ENCODE measurements around the gene ZNF84.

Gene ZNF84

GRCh38 chr12:133037207-133038005, at the start of gene ZNF84:
TSS of gene ZNF84 (plus strand) at chr12:133037509. CDS start at chr12:133041468, 3,959 bp downstream.
- FAIRE-seq (peak; percentile 93), DNase-seq (ENCODE audit: low spot score) (peak; percentile 94)

DNA sequence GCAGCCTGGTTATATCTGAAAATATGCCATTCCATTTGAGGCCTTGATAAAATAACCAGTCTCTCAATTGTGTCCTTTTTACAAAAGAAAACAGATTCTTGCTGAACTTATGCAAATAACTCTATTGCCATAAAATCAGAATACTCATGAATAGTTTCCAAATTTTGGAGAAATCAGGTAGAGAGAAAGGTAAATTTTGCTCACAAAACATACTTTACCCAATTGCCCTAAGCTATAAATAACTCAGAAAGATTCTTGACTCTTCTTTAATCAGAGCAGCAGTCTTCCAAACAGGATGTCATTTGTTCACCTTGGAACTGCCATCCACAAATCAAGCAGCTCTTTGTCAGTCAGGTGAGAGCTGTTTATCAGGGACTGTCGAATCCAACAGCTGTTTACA, 38.6 kb upstream of the ZNF84 start:
- no peak for FAIRE-seq

GRCh38 chr12:133010657-133011297, 26.5 kb upstream of the ZNF84 start:
- no peak for DNase-seq (ENCODE audit: low spot score)
- FAIRE-seq: no peak

More for the DNA sequence above, 38.6 kb upstream of the ZNF84 start:
- DNase-seq (ENCODE audit: low spot score): no peak

DNA sequence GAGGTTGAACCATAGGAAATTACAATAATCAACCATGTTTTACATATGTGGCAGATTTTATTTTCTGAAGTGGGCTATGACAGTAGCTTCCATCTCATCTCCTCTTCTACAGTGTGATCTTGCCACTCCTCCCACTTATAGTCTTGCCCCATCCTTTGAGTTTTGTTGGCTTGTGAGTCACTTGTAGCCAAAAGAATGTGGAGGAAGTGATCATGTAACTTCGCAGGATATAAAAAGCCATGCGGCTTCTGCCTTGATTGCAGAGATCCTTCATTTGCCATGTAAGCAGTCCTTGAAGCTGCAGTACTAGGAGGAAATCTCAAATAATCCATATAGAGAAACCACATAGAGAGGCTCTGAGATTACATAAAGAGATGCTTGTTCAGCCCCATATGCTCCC, 13.7 kb upstream of the ZNF84 start:
- DNase-seq (ENCODE audit: low spot score) (no peak), FAIRE-seq (no peak)

DNA sequence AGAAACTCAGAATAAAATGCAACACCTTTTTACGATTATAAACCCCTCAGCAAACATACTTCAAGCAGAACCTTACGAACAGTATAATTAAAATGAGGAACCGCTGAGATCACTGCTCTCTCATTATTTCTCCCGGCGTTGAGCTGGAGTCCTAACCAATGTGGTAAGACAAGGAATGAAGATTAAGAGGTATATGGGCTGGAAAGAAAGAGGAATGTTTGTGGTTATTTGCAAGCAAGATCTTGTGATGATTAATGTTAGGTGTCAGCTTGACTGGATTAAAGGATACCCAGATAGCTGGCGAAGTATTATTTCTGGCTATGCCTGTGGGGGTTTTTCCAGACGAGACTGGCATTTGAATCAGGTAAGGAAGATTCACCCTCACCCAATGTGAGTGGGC, 10.3 kb upstream of the ZNF84 start:
- DNase-seq (ENCODE audit: low spot score) (no peak), FAIRE-seq (no peak)

DNA sequence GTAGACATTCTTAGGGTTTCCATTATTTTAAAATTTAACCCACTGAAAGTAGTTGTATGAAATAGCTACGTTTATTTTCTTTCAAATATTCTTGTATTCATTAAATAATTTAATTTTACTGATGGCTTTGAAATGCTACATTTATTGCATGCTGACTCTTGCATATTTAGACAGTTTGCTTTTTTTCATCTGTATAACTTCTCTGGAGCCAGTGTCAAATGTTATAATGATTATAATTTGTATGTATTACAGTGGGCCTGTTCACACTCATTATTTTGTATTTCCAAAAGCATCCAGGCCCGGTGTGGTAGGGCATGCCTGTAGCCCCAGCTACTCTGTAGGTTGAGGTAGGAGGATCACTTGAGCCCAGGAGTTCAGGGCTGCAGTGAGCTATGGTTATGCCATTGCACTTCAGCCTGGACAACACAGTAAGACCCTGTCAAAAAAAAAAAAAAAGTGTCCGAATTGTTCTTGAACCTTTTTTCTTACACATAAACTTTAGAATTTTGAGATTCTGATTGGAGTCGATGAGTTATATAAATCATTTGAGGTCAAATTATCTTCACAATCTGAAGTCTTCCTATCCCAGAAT, 905 bp downstream of the ZNF84 start:
- no peak for FAIRE-seq
- DNase-seq (ENCODE audit: low spot score): no peak

GRCh38 chr12:133046698-133047097, 9.4 kb downstream of the ZNF84 start:
- FAIRE-seq (no peak), DNase-seq (ENCODE audit: low spot score) (no peak)

GRCh38 chr12:133057446-133057845, 20.1 kb downstream of the ZNF84 start:
- DNase-seq (ENCODE audit: low spot score) (no peak), FAIRE-seq (no peak)

DNA sequence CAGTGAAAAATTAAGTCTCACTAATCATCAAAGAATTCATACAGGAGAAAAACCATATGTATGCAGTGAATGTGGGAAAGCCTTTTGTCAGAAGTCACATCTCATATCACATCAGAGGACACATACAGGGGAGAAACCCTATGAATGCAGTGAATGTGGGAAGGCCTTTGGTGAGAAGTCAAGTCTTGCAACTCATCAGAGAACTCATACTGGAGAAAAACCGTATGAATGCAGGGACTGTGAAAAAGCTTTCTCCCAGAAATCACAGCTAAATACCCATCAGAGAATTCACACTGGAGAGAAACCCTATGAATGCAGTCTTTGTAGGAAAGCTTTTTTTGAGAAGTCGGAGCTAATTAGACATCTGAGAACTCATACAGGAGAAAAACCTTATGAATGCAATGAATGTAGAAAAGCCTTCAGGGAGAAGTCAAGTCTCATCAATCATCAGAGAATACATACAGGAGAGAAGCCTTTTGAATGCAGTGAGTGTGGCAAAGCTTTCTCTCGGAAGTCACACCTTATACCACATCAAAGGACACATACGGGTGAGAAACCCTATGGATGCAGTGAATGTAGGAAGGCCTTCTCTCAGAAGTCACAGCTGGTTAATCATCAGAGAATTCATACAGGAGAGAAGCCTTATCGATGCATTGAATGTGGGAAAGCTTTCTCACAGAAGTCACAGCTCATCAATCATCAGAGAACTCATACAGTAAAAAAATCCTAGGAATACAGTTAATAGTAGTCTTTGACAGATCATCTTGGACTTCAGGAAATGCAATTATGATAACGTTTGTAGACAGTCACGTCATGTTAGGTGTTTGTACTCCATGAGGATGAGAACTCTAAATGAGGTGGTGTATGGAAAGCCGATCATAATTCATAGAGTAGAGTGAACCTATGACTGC, 21.1 kb downstream of the ZNF84 start:
- no peak for DNase-seq (ENCODE audit: low spot score)
- FAIRE-seq: no peak

GRCh38 chr12:133061954-133062353, 24.6 kb downstream of the ZNF84 start:
- no peak for DNase-seq (ENCODE audit: low spot score)
- no peak for FAIRE-seq

DNA sequence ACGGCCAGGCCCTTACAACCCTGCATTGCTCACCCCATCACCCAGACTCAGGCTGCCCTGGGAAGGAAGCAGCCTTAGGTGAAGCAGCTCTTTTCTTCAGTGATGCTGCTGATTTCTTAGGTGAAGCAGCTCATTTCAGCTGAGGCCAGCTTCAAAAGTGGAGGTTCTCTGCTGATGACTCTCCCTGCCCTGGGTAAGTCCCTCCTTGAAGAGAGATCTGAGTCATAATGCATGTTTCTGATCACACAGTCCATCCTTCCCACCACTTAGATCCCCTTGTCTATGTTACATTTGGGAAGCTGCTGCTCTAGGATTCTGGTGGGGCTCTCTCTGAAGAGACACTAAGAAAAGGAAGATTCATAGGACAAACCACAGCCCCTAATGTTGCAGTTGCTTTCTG, 26.2 kb downstream of the ZNF84 start:
- FAIRE-seq: no peak
- DNase-seq (ENCODE audit: low spot score): no peak

DNA sequence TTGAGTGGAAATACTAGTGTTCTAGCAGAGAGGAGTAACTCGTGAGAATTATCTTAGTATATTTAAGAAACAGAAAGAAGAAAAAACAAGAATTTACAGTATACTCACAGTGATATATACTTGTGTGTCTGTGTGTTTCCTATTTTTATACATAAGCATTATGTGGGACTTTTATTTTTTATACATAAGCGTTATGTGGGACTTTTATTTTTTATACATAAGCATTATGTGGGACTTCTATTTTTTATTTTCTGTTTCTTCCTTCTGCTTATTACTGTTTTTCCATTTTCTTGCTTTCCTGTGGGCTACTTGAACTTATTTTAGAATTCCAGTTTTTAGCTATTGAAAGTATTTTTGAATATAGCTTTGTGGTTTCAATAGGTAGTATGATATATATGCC, 36.5 kb downstream of the ZNF84 start:
- DNase-seq (ENCODE audit: low spot score): no peak
- FAIRE-seq: no peak

- peak; percentile 91 for DNase-seq (ENCODE audit: low spot score)
- FAIRE-seq: peak; percentile 5
These were observed 42.7 kb downstream of the ZNF84 start for GRCh38 chr12:133080026-133080367.

DNA sequence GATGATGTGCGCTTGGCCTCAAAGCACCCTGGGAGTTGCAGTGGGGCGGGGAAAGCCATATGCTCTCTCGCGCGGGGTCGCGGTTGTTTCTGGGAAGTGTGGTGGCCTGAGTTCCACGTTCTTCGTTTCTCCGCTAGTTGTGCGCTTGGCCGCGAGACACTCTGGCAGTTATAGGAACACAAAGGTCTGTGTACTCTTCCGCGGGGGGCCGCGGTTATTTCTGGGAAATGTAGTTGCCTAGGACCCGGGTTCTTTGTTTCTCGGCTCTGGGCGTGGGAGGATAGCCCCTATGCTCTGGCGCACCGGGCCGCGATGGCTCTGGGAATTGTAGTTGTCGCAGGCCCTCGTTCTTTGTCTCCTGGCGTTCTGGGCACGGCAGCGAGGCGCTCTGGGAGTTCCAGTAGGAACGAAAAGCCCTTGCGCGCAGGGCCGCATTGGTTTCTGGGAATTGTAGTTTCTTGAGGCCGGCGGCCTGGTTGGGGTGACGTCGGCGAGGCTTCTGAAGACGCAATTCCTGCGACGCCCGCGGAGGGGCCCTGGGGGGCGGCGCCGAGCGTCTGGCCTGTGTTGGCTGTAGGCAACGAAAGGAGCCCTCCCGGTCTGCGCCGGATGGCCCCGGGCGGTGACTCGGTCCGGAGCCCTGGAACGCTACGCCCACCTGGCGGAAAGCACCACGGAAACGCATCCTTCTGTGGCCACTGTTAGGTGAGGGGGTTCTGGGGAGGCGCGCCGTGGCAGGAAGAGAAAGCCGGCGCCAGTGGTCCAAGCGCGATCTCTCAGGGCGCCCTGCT, 43.3 kb downstream of the ZNF84 start, which contains the start of gene ZNF140:
Gene ZNF140, plus strand, starts transcription at position 556 of the 791 bp plus-strand sequence. CDS start 398 bp downstream, outside the sequence.
- DNase-seq (ENCODE audit: low spot score) (peak; percentile 90), FAIRE-seq (no peak)

GRCh38 chr12:133081159-133081780, 44.0 kb downstream of the ZNF84 start:
- no peak for DNase-seq (ENCODE audit: low spot score)
- no peak for FAIRE-seq

DNA sequence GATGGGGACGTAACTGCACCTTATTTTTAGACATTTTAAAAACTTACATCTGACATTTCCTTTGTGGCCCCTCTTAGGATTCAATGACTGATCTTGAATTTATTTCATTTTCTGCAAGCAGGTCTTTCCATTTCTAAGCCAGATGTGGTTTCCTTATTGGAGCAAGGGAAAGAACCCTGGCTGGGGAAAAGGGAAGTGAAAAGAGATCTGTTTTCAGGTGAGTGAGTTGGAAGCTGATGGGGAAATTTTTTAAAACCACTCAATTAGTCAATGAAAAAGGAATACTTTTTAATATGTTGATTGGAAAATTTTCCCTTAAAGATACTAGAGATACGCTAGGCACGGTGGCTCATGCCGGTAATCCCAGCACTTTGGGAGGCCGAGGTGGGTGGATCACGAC, 46.0 kb downstream of the ZNF84 start:
- no peak for DNase-seq (ENCODE audit: low spot score)
- no peak for FAIRE-seq

DNA sequence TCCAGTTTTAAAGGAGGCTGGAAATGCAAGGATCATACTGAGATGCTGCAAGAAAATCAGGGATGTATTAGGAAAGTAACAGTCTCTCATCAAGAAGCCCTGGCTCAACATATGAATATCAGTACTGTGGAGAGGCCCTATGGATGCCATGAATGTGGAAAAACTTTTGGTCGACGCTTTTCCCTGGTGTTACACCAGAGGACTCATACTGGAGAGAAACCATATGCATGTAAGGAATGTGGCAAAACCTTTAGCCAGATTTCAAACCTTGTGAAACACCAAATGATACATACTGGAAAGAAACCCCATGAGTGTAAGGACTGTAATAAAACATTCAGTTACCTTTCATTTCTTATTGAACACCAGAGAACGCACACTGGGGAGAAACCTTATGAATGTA, 68.3 kb downstream of the ZNF84 start:
- no peak for DNase-seq (ENCODE audit: low spot score)
- FAIRE-seq: no peak

GRCh38 chr12:133106253-133106652, 68.9 kb downstream of the ZNF84 start:
- FAIRE-seq: no peak

DNA sequence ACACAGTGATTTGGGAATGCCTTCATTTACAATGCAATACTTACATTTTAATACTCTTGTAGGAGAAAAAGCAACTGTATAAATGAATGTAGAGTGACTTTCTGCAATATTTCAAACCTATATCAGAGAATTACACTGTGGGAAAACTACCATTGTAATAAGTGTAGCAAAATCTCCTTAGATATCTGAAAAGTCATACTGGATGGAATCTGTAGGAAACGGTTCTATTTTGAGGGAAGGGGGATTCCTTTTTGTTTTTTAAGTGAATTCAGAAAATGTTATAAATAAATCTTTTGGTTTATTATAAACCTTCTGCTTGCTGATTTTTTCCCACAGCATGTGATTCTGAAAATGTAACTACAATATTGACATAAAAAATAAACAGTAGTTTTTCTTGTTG, 69.8 kb downstream of the ZNF84 start:
- DNase-seq (ENCODE audit: low spot score) (no peak), FAIRE-seq (no peak)

More at GRCh38 chr12:133106253-133106652, 68.9 kb downstream of the ZNF84 start:
- no peak for DNase-seq (ENCODE audit: low spot score)

DNA sequence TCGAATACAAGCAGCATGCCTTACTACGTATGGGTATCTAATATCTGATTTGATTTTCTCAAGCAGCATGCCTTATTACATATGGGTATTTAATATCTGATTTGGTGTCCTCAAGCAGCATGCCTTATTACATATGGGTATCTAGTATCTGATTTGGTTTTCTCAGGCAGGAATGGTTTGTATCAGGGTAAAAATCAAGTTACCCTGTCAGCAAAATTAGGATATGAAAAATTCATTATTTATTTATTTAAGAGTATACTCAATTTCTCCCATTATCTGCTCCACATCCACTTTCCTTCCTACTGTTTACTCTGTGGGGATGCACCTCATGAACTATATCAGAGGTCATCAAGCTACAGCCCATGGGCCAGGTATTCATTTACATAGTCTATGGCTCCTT, 70.8 kb downstream of the ZNF84 start:
- no peak for FAIRE-seq
- DNase-seq (ENCODE audit: low spot score): no peak
